Neural cell (in vitro differentiated cells): ENCODE data around the gene FCRL4. TPM values are rescaled to one million over a fixed set of nuclear protein-coding genes. Genes with fewer than 3 reads are reported as not detected.

Experiments
- H2AFZ ChIP-seq: fragments of 200-600, 300-800 bp; sonication (generic), shearing (Covaris generic); 2 replicates; pipeline ENCODE4 v1.6.0; 2014; ENCODE audit warnings: low read depth, mild to moderate bottlenecking, antibody characterized with exemption, low read length, moderate library complexity
- H3F3A ChIP-seq: fragments of 200-600 bp; shearing (Covaris generic); 2 replicates; pipeline ENCODE4 v1.6.1; 2016; ENCODE audit warnings: mild to moderate bottlenecking, moderate library complexity, mixed read lengths, antibody characterized with exemption, low read length; ENCODE audit not compliant: insufficient read depth, poor library complexity, severe bottlenecking
- H3K27ac ChIP-seq: fragments of 200-600, 300-800 bp; sonication (generic), shearing (Covaris generic); 2 replicates; pipeline ENCODE4 v1.5.1; 2014; ENCODE audit warnings: mild to moderate bottlenecking, low read length, moderate library complexity
- H3K27me3 ChIP-seq: fragments of 300-800, 200-600 bp; sonication (generic), shearing (Covaris generic); 2 replicates; pipeline ENCODE4 v1.6.0; 2014; ENCODE audit warnings: mild to moderate bottlenecking, low read depth, low read length, moderate library complexity; ENCODE audit not compliant: insufficient read depth
- H3K36me3 ChIP-seq: fragments of 300-800, 200-600 bp; sonication (generic), shearing (Covaris generic); 2 replicates; pipeline ENCODE4 v1.5.1; 2014; ENCODE audit warnings: mild to moderate bottlenecking, antibody characterized with exemption, low read length, moderate library complexity; ENCODE audit not compliant: insufficient read depth
- H3K4me2 ChIP-seq: fragments of 300-800, 200-600 bp; sonication (generic), shearing (Covaris generic); 2 replicates; pipeline ENCODE4 v1.6.0; 2014; ENCODE audit warnings: mild to moderate bottlenecking, low read length
- H3K4me3 ChIP-seq: fragments of 300-800, 200-600 bp; sonication (generic), shearing (Covaris generic); 2 replicates; pipeline ENCODE4 v1.5.1; 2014; ENCODE audit warnings: mild to moderate bottlenecking, low read length, moderate library complexity
- H3K79me2 ChIP-seq: fragments of 200-600 bp; shearing (Covaris generic); replicated peaks from 2 replicates; pipeline ENCODE4 v1.6.0; 2014; ENCODE audit warnings: mild to moderate bottlenecking, low read length, moderate library complexity; ENCODE audit not compliant: insufficient read depth
- H3K9ac ChIP-seq: fragments of 300-800, 200-600 bp; sonication (generic), shearing (Covaris generic); 2 replicates; pipeline ENCODE4 v1.6.1; 2016; ENCODE audit warnings: mild to moderate bottlenecking, low read length, mixed read lengths
- H3K9me2 ChIP-seq: fragments of 200-600 bp; shearing (Covaris generic); 2 replicates; pipeline ENCODE4 v1.6.1; 2016; ENCODE audit warnings: mild to moderate bottlenecking, low read length, mixed read lengths; ENCODE audit not compliant: insufficient read depth
- H3K9me3 ChIP-seq: fragments of 200-600, 300-800 bp; sonication (generic), shearing (Covaris generic); 2 replicates; pipeline ENCODE4 v1.6.1; 2016; ENCODE audit warnings: mild to moderate bottlenecking, mixed run types, low read length, moderate library complexity, mixed read lengths
- H4K20me1 ChIP-seq: fragments of 200-600 bp; shearing (Covaris generic); 2 replicates; pipeline ENCODE4 v1.6.1; 2016; ENCODE audit warnings: mild to moderate bottlenecking, mixed run types; ENCODE audit not compliant: insufficient read depth
- EP300 ChIP-seq: fragments of 450-650 bp; conservative IDR thresholded peaks from 2 replicates; pipeline ENCODE4 v1.6.1; 2014; ENCODE audit warnings: antibody characterized with exemption, mild to moderate bottlenecking, moderate library complexity; ENCODE audit not compliant: poor library complexity, severe bottlenecking
- EZH2 ChIP-seq: fragments of 200-600, 300-800 bp; shearing (Covaris generic), sonication (generic); IDR thresholded peaks from 2 replicates; pipeline ENCODE4 v1.6.1; 2014; ENCODE audit warnings: antibody characterized with exemption, low read length, borderline replicate concordance, mild to moderate bottlenecking; ENCODE audit not compliant: insufficient read depth, poor library complexity, severe bottlenecking
- MXI1 ChIP-seq: fragments of 450-650 bp; conservative IDR thresholded peaks from 2 replicates; pipeline ENCODE4 v1.6.1; 2014; ENCODE audit warnings: antibody characterized with exemption, mild to moderate bottlenecking; ENCODE audit not compliant: poor library complexity, severe bottlenecking
- POLR2AphosphoS5 ChIP-seq: IDR thresholded peaks from 2 replicates; pipeline ENCODE4 v1.6.1; 2012
- RAD21 ChIP-seq: fragments of 450-650 bp; conservative IDR thresholded peaks from 2 replicates; pipeline ENCODE4 v1.6.1; 2014; ENCODE audit warnings: antibody characterized with exemption, mild to moderate bottlenecking, moderate library complexity
- REST ChIP-seq: IDR thresholded peaks from 2 replicates; pipeline ENCODE4 v1.6.1; 2012; ENCODE audit warnings: borderline replicate concordance
- SMC3 ChIP-seq: fragments of 450-650 bp; conservative IDR thresholded peaks from 2 replicates; pipeline ENCODE4 v1.6.1; 2014; ENCODE audit warnings: antibody characterized with exemption, mild to moderate bottlenecking, moderate library complexity; ENCODE audit not compliant: poor library complexity
- TAF1 ChIP-seq: IDR thresholded peaks from 2 replicates; pipeline ENCODE4 v1.6.1; 2012; ENCODE audit warnings: low read depth
- polyA minus RNA-seq: library from RNA; depleted of rRNA, polyadenylated mRNA; stranded (reverse); fragments of >200 nt; gene quantifications from 2 replicates; pipeline ENCODE4 v1.2.3, GENCODE V29; 2014
- polyA plus RNA-seq: library from polyadenylated mRNA; depleted of rRNA; stranded (reverse); fragments of >200 nt; gene quantifications from 2 replicates; pipeline ENCODE4 v1.2.3, GENCODE V29; 2014
- TF ChIP-seq, protein P1 (sequence below): fragments of 450-650 bp; IDR thresholded peaks from 2 replicates; pipeline ENCODE4 v1.5.1; 2014; ENCODE audit warnings: antibody characterized with exemption, mild to moderate bottlenecking, moderate library complexity; ENCODE audit not compliant: poor library complexity, severe bottlenecking

The FCRL4 gene
- polyA plus RNA-seq (not detected in 2 replicates), polyA minus RNA-seq (not detected in 2 replicates)

GRCh38 chr1:157597959-157598667 lies at the start of gene FCRL4:
Gene FCRL4 (minus strand): TSS chr1:157598085. CDS start chr1:157597944, 141 bp downstream.
- no peaks in the 10 kb centered on the region for H4K20me1 ChIP-seq
- H3K36me3 ChIP-seq, result no peaks in the 10 kb centered on the region
- H3F3A ChIP-seq, result no peaks in the 10 kb centered on the region
- TF ChIP-seq EZH2 (no peak), MXI1 (no peak), POLR2AphosphoS5 (no peak), REST (no peak), RAD21 (no peak), EP300 (no peak), SMC3 (no peak), TAF1 (no peak)
- TF ChIP-seq, protein P1, sequence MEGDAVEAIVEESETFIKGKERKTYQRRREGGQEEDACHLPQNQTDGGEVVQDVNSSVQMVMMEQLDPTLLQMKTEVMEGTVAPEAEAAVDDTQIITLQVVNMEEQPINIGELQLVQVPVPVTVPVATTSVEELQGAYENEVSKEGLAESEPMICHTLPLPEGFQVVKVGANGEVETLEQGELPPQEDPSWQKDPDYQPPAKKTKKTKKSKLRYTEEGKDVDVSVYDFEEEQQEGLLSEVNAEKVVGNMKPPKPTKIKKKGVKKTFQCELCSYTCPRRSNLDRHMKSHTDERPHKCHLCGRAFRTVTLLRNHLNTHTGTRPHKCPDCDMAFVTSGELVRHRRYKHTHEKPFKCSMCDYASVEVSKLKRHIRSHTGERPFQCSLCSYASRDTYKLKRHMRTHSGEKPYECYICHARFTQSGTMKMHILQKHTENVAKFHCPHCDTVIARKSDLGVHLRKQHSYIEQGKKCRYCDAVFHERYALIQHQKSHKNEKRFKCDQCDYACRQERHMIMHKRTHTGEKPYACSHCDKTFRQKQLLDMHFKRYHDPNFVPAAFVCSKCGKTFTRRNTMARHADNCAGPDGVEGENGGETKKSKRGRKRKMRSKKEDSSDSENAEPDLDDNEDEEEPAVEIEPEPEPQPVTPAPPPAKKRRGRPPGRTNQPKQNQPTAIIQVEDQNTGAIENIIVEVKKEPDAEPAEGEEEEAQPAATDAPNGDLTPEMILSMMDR, result no peak
- no peaks in the 10 kb centered on the region for H3K27me3 ChIP-seq
- no peak within 1 kb of the TSS for H3K9ac ChIP-seq
- H3K27ac ChIP-seq, result no peak within 1 kb of the TSS
- H3K9me2 ChIP-seq, result no peaks in the 10 kb centered on the region
- H3K79me2 ChIP-seq, result no peaks in the 10 kb centered on the region
- no peak within 1 kb of the TSS for H2AFZ ChIP-seq
- no peak within 1 kb of the TSS for H3K4me3 ChIP-seq
- no peak within 1 kb of the TSS for H3K4me2 ChIP-seq
- H3K9me3 ChIP-seq, result no peaks in the 10 kb centered on the region

DNA sequence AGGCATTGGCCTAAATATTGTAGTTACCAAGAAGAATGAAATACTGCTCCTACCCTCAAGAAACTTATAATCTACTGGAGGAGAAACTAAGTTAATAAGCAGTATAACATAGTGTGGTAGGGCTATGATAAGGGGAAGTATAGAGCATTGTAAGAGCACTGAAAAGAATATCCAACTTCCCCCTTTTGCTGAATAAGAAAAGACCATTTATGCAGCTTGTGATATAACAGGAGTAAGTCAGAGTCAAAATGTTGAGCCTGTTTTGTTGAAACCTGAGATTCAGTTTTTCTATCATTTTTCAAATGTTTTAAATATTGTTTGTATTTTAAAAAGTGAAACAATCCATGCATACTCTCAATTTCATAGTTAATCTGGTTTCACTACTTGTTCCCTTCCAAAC lies 48.3 kb upstream of the FCRL4 start:
- H3K79me2 ChIP-seq, result no peaks in the 10 kb centered on the region
- no peak for TF ChIP-seq RAD21
- no peak for TF ChIP-seq EZH2
- no peak for TF ChIP-seq POLR2AphosphoS5
- TF ChIP-seq, protein P1, result no peak
- no peak for TF ChIP-seq SMC3
- TF ChIP-seq TAF1, result no peak
- no peak for TF ChIP-seq MXI1
- TF ChIP-seq REST, result no peak
- TF ChIP-seq EP300, result no peak
- H2AFZ ChIP-seq, result no peak overlapping the region
- H4K20me1 ChIP-seq, result no peaks in the 10 kb centered on the region
- no peaks in the 10 kb centered on the region for H3K27me3 ChIP-seq
- H3K9me2 ChIP-seq, result no peaks in the 10 kb centered on the region
- no peak overlapping the region for H3K27ac ChIP-seq
- H3K9me3 ChIP-seq, result no peaks in the 10 kb centered on the region
- H3K9ac ChIP-seq, result no peak overlapping the region
- no peaks in the 10 kb centered on the region for H3F3A ChIP-seq
- H3K4me2 ChIP-seq, result no peak overlapping the region
- no peaks in the 10 kb centered on the region for H3K36me3 ChIP-seq
- no peak overlapping the region for H3K4me3 ChIP-seq
